PC-3 (cell line): ENCODE measurements around the gene PHYKPL.

Experiments used
- CTCF ChIP-seq: fragments of 300-600 bp; sonication (generic); conservative IDR thresholded peaks from 2 replicates; pipeline ENCODE4 v1.5.1; 2017; ENCODE audit warnings: antibody characterized with exemption, low read depth, mild to moderate bottlenecking, low read length
- EZH2 ChIP-seq: fragments of 300-600 bp; sonication (generic); IDR thresholded peaks from one replicate; pipeline ENCODE4 v1.6.1; 2017; ENCODE audit warnings: antibody characterized with exemption, mild to moderate bottlenecking, low read length; ENCODE audit not compliant: unreplicated experiment
- EZH2phosphoT487 ChIP-seq: fragments of 300-600 bp; sonication (generic); IDR thresholded peaks from 2 replicates; pipeline ENCODE4 v1.6.1; 2018; ENCODE audit warnings: mild to moderate bottlenecking, antibody characterized with exemption, low read length, borderline replicate concordance

- TF ChIP-seq CTCF, result no peak
- TF ChIP-seq EZH2phosphoT487, result no peak
- TF ChIP-seq EZH2, result no peak
Observed at GRCh38 chr5:178231539-178232123, 971 bp downstream of the PHYKPL start.
